ENCODE data around the gene ERICH4.
"Not testable (repeated sequence)": the region's sequence is repeated elsewhere in the genome, so short reads cannot be mapped to it uniquely, and the experiment has no call there.

The ERICH4 gene

DNA sequence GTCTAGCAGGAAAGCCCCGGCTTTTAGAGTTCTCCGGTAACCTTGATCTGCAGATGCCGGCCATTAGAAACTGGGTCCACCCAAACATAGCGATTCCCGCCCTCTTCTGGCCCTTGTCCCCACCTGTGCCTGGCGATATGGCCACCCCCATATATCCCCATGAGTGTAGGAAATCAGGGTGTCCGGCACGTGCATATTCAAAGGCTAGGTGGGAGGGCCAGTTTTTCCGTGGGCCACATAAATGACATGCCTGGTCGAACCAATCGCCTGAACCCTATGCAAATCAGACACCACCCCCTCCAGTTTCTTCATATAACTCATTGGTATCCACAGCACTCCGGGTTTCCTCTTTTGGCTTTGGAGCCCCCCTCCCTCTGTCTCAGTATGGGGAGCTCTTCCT is 37.4 kb downstream of the ERICH4 start:
- no peak for DNase-seq

DNA sequence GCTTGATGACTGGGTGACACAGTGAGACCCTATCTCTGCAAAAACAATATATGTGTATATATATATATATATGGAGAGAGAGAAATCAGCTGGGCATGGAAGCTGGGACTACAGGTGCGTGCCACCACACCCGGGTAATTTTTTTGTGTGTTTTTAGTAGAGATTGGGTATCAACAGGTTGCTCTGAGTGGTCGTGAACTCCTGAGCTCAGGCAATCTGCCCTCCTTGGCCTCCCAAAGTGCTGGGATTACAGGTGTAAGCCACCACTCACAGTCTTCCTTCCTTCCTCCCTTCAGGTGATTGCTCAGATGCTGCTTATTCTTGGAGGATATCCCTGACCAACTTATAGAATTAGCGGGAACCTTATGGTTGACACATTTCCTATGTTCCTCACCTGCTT is 41.9 kb downstream of the ERICH4 start:
- DNase-seq: no peak

DNA sequence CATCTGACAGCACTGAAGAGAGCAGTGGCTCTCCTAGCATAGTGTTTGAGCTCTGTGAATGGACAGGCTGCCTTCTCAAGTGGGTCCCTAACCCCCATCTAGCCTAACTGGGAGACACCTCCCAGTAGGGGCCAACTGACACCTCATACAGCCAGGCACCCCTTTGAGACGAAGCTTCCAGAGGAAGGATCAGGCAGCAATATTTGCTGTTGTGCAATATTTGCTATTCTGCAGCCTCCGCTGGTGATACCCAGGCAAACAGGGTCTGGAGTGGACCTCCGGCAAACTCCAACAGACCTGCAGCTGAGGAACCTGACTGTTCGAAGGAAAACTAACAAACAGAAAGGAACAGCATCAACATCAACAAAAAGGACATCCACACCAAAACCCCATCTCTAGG is 44.0 kb downstream of the ERICH4 start:
- DNase-seq: not testable (repeated sequence)

DNA sequence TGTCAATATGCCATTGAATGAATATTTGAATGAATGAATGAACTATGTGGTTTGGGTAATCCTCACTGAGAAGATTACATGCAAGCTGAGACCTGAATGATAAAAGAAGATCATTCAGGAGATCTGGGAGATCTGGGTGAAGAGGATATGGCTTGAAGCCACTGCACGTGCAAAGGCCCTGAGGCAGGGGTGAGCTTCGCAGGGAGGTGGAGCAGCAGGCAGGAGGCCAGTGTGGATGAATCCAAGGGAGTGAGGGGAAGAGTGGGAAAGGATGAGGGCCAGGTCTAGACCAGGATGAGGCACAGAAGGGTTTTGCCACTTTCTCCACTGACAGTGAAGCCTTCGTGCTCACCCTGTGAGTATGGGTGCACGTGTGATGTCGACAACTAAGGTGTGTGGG is 49.9 kb downstream of the ERICH4 start:
- no peak for DNase-seq

Data from NCI-H2029 (cell line).